Iris pigment epithelial cell (primary cell): ENCODE results near the gene OIT3.
A peak's percentile ranks its signal among the peaks of the same experiment; 100 is the strongest.
"Not testable (repeated sequence)": the region's sequence is repeated elsewhere in the genome, so short reads cannot be mapped to it uniquely, and the experiment has no call there.

Source experiments
- DNase-seq: peaks from one replicate; pipeline ENCODE4 v3.0.0-alpha.2; 2011; ENCODE audit warnings: low read depth

Gene OIT3

DNA sequence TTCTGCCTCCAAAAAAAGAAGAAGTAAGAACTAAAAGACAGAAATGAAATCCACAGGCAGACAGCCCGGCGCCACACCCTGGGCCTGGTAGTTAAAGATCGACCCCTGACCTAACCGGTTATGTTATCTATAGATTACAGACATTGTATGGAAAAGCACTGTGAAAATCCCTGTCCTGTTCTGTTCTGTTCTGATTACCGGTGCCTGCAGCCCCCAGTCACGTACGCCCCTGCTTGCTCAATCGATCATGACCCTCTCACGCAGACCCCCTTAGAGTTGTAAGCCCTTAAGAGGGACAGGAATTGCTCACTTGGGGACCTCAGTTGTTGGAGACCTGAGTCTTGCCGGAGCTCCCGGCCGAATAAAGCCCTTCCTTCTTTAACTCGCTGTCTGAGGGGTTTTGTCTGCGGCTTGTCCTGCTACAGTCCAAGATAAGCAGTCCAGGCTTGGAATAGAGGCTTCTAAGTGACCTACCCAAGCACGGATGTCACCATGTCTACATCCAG is 10.5 kb downstream of the OIT3 start:
- DNase-seq: not testable (repeated sequence)

DNA sequence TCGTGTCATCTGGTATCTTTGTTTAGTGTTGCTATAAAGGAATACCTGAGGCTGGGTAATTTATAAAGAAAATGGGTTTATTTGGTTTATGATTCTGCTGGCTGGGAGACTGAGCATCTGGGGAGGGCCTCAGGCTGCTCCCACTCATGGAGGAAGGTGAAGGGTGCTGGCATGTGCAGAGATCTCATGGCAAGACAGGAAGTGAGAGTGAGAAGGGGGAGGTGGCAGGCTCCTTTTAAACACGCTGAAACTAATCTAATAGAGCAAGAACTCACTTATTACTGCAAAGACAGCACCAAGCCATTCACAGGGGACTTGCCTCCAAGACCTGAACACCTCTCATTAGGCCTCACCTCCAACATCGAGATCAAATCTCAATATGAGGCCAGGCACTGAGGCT is 11.3 kb downstream of the OIT3 start:
- no peak for DNase-seq

DNA sequence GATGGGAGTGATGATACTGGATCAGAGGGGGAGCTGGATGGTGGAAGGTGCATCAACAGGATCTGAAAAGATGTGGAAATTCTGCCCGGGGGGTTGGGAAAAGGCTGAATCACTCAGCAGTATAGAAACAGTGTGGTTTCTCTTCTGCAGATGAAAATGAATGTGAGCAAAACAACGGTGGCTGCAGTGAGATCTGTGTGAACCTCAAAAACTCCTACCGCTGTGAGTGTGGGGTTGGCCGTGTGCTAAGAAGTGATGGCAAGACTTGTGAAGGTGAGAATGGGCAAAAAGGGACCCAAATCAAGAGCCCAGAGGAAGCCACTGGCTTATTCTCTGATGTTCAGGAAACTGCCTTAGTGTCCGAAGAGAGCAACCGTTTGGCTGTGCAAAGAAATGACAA is 12.9 kb downstream of the OIT3 start:
- peak; percentile 25 for DNase-seq

DNA sequence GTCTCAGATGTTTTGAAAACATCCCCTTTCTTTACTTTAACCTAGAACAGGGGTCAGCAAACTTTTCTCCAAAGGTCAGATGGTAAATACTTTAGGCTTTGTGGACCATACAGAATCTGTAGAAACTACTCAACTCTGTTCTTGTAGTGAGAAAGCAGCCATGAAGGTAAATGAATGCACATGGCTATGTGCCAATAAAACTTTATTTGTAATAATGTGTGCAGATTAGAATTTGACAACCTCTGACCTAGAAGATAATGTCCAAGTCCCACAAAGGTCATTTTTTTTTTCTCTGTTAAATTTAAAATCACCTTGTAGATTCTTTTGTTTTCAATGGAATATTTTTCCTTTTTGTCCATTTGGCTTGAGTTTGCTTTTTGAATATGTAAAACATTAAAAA is 17.2 kb downstream of the OIT3 start:
- DNase-seq: no peak

- no peak for DNase-seq
These were observed 18.2 kb downstream of the OIT3 start for GRCh38 chr10:72911758-72912157.

DNA sequence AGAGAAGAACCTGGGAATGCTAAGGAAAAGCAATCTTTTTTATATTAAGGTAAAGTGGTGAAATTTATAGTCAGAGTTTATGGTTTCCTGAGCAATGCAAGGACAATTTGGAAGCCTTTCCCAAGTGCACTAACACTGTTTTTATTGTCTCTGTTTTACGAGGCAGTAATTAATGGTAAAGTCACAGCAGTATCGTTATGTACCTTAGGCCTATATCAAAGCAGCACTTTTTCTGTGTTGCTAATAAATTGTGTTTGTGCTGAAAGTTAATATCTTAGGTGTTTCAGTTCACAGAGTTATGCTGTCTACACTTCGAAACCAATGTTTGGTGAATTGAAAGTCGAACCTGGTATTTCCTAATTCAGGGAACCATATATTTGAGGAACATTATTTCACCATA is 19.2 kb downstream of the OIT3 start:
- DNase-seq: no peak

DNA sequence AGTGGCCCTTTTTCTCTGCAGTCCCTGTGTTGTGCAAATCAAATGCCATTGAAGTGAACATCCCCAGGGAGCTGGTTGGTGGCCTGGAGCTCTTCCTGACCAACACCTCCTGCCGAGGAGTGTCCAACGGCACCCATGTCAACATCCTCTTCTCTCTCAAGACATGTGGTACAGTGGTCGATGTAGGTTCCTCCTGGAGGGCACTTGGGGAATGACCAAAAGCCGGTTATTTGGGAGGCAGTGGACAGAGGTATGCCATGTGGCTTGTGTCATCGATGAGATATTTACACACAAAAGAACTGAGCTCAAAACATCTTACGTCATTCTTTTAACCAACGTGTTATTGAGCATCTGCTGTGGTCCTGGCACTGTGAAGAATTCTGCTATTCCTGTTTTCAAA is 19.7 kb downstream of the OIT3 start:
- no peak for DNase-seq

GRCh38 chr10:72917201-72917600 is 23.7 kb downstream of the OIT3 start:
- not testable (repeated sequence) for DNase-seq

DNA sequence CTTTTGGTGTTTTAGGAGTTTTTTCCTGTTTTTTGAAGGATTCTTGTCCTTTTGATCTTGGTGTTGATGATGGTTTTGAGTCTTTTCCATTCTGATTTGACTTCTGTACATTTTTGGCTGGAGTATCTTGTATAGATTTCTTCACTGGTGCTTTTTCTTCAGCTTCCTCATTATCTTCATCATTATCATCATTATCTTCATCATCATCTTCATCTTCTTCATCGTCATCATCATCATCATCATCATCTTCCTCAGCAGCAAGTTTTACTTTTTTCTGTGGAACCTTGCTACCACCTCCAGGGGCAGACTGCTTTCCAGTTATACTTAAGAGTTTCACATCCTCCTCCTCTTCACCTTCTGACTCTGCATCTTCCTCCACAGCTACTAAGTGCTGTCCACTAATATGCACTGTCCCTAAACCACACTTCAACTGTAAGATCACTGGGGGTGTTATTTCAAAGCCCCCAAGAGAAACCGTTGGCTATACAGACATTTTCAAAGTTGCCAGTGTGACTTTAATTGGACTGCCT is 24.3 kb downstream of the OIT3 start:
- not testable (repeated sequence) for DNase-seq

DNA sequence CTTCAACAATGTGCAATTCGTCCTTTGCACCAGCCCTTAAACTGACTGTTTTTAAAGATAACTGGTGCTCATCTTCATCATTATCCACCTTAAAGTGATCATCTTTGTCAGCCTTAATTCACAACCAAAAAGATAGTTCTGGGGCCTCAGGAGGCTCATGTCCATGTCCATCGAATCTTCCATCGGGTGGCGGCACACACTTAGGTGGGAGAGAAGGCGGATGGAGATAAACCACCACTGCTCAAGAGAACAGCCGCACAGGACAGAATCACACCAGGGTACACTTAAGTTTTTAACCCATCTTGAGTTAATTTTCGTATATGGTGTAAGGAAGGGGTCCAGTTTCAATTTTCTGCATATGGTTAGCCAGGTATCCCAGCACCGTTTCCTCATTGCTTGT is 24.8 kb downstream of the OIT3 start:
- DNase-seq: no peak

GRCh38 chr10:72921147-72921683 is 27.7 kb downstream of the OIT3 start:
- DNase-seq: not testable (repeated sequence)

DNA sequence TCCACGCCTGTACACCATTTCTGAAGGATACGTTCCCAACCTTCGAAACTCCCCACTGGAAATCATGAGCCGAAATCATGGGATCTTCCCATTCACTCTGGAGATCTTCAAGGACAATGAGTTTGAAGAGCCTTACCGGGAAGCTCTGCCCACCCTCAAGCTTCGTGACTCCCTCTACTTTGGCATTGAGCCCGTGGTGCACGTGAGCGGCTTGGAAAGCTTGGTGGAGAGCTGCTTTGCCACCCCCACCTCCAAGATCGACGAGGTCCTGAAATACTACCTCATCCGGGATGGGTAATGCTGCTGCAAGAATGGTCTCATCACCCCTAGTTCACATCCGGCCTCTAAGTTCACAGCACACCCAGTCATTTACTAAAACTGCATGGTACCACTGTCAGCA is 30.8 kb downstream of the OIT3 start:
- DNase-seq: no peak

DNA sequence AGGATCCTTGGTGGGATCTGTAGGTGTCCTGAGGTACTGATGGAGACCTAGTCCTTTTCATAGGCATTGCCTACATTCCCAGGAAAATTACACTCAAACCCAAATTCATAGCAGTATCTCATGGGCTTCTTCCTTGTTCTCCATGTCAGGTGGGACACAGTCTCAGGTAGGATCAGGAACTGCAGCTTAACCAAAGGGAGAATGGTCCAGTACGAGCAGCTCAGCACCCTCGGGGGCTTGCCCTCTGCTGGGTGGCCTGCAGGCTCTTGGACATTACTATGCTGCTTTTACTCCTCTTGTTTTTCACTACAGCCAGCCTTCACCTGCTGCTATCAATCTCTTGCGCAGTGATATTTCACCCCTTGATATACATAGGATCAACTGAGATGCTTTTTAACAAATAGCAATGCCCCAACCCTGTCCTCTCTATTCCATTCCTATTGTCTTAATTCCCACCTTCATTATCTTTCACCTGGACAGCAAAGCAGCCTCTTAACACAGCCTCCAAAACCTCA is 32.5 kb downstream of the OIT3 start:
- no peak for DNase-seq

DNA sequence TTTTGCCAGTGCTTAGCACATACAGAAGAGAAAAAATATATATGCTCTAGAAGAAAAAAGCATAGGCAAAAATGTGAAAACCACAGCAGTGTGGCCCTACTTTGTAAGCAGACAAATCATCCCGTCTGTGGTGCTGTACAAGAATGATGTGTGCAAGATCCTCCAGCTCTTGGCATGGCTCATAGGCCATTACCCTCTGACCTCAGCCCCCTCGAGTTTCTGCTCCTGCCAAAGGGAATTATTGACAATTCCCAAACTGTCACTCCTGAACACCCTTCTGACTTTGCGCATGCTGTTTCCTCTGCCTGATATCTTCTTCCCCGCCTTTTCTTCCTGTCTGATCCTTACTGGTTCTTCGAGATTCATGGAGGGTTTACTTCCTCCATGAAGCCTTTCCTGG is 33.9 kb downstream of the OIT3 start:
- DNase-seq: no peak

- no peak for DNase-seq
These were observed 35.3 kb downstream of the OIT3 start for GRCh38 chr10:72928798-72929197.

GRCh38 chr10:72930276-72930675 is 36.7 kb downstream of the OIT3 start:
- DNase-seq: no peak

GRCh38 chr10:72932259-72933015 is 38.9 kb downstream of the OIT3 start:
- DNase-seq: peak; percentile 46

GRCh38 chr10:72935361-72935760 is 41.8 kb downstream of the OIT3 start:
- no peak for DNase-seq

DNA sequence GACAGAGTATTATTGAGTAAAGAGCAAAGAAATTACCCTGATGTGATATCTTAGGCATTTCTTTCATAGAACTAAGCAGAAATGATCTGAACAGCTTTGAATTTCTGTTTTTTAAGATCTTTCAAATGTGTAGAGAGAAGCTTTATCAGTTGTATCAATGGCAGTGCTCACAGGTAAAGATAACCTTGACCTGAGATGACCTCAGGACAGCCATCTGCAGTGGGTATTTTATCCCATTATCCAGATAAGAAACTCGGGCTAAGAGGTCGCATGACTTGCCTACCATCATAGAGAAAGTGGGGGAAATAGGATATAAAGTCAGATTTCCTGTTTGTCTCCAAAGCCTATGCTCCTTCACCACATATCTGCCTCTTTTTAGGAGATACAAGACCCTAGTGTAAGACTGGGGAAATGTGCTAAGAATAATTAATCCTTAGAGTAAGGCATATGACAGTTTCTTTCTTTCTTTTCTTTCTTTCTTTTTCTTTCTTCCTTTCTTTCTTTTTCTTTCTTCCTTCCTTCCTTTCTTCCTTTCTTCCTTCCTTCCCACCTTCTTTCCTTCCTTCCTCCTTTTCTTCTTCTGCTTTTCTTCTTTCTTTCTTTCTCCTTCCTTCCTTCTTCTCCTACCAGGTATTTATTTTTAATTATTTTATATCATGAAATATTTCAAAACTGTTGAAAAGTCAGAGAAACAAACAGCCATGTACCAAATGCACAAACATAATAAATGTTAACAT is 50.1 kb downstream of the OIT3 start:
- DNase-seq: no peak

GRCh38 chr10:72946963-72947362 is 53.4 kb downstream of the OIT3 start:
- DNase-seq: no peak

GRCh38 chr10:72948762-72949161 is 55.2 kb downstream of the OIT3 start:
- no peak for DNase-seq

DNA sequence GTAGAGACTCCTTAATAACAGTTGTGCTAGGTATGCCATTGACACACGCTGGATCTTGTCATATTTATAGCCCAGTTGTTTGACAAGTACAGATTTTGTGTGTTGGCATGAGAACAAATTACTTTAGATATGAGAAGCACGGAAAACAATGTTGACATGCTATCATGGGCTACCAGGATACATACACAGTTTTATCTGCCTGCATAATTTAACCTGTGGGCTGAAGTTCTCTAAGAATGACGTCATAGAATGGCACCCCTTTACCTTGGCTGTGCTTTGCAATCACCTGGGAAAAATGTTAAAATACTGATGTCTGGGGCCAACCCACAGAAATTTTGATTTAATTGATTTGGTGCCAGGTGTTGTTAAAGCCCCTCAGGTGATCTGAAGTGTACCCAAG is 58.2 kb downstream of the OIT3 start:
- no peak for DNase-seq

GRCh38 chr10:72952189-72952588 is 58.6 kb downstream of the OIT3 start:
- no peak for DNase-seq
